ENCODE results near the gene ZEB2. TPM values are rescaled to one million over a fixed set of nuclear protein-coding genes. Genes with fewer than 3 reads are reported as not detected.

The ZEB2 gene
- total and polyA plus RNA-seq, 4 donors: 7.6 to 39.6 (median 22.2) TPM

DNA sequence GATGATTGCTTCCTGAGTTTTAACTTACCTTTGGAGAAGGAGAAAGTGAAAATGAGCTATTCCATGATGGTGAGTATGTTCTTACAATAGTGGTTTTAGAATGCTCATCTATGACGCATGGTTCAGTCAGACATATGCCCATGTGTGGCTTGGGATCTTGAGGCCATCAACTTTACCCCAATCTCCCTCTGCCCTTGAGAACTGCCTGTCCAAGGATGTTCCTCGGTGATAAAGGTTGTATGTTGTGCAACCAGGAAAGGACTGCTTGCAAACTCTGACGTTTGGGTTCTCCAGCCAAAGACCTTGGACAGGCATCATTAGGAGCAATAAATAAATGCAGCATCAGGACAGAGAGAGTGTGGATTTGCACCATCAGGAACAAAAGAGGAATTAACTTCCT, 165.0 kb downstream of the ZEB2 start:
- Histone ChIP-seq H3K36me3 (ENCODE audit: control insufficient read depth in 4 of 4, insufficient read depth in 3 of 4, low read depth in 1 of 4, low read length in 3 of 4) (no peaks in the 10 kb centered on the region), H3K4me1 (ENCODE audit: control insufficient read depth in 4 of 4, insufficient read depth in 4 of 4, low read length in 3 of 4) (peaks cover 0 to 4% (median 2%) of the 10 kb centered on the region in 4 donors), H3K9me3 (ENCODE audit: control insufficient read depth in 4 of 4, low read length in 3 of 4) (no peaks in the 10 kb centered on the region), H3K4me3 (ENCODE audit: low read depth in 1 of 3, low read length in 3 of 3) (no peak overlapping the region), H3K9ac (ENCODE audit: low read depth in 1 of 2, low read length in 2 of 2) (no peak overlapping the region), H3K27me3 (ENCODE audit: control insufficient read depth in 4 of 4, insufficient read depth in 4 of 4, low read length in 3 of 4) (no peaks in the 10 kb centered on the region), H3K27ac (ENCODE audit: low read depth in 1 of 2, low read length in 2 of 2) (no peak overlapping the region)
- no peak for DNase-seq (ENCODE audit: low spot score)
- WGBS: 46% methylated on average over 3 of the region's 3 CpGs
- TF ChIP-seq RXRA (IDR thresholded peaks at IDR 0.05) (peak in 1 of 2 donors; percentile 14), HNF4A (conservative IDR thresholded peaks at IDR 0.05) (no peak)

GRCh38 chr2:144351687-144352086, 168.2 kb downstream of the ZEB2 start:
- Histone ChIP-seq H3K4me3 (ENCODE audit: low read depth in 1 of 3, low read length in 3 of 3) (no peak overlapping the region), H3K27me3 (ENCODE audit: control insufficient read depth in 4 of 4, insufficient read depth in 4 of 4, low read length in 3 of 4) (no peaks in the 10 kb centered on the region), H3K9me3 (ENCODE audit: control insufficient read depth in 4 of 4, low read length in 3 of 4) (no peaks in the 10 kb centered on the region), H3K36me3 (ENCODE audit: control insufficient read depth in 4 of 4, insufficient read depth in 3 of 4, low read depth in 1 of 4, low read length in 3 of 4) (no peaks in the 10 kb centered on the region), H3K27ac (ENCODE audit: low read depth in 1 of 2, low read length in 2 of 2) (no peak overlapping the region), H3K4me1 (ENCODE audit: control insufficient read depth in 4 of 4, insufficient read depth in 4 of 4, low read length in 3 of 4) (peaks cover 0 to 4% (median 2%) of the 10 kb centered on the region in 4 donors), H3K9ac (ENCODE audit: low read depth in 1 of 2, low read length in 2 of 2) (no peak overlapping the region)
- 93% methylated on average over 5 of the region's 5 CpGs for WGBS
- no peak for DNase-seq (ENCODE audit: low spot score)
- no peak for TF ChIP-seq HNF4A (conservative IDR thresholded peaks at IDR 0.05)
- TF ChIP-seq FOXA2 (IDR thresholded peaks at IDR 0.05): no peak
- no peak for TF ChIP-seq HNF4G (IDR thresholded peaks at IDR 0.05)
- TF ChIP-seq EGR1 (IDR thresholded peaks at IDR 0.05; ENCODE audit: low read depth in 2 of 2): no peak
- TF ChIP-seq RAD21 (IDR thresholded peaks at IDR 0.05): no peak
- TF ChIP-seq, protein P1, sequence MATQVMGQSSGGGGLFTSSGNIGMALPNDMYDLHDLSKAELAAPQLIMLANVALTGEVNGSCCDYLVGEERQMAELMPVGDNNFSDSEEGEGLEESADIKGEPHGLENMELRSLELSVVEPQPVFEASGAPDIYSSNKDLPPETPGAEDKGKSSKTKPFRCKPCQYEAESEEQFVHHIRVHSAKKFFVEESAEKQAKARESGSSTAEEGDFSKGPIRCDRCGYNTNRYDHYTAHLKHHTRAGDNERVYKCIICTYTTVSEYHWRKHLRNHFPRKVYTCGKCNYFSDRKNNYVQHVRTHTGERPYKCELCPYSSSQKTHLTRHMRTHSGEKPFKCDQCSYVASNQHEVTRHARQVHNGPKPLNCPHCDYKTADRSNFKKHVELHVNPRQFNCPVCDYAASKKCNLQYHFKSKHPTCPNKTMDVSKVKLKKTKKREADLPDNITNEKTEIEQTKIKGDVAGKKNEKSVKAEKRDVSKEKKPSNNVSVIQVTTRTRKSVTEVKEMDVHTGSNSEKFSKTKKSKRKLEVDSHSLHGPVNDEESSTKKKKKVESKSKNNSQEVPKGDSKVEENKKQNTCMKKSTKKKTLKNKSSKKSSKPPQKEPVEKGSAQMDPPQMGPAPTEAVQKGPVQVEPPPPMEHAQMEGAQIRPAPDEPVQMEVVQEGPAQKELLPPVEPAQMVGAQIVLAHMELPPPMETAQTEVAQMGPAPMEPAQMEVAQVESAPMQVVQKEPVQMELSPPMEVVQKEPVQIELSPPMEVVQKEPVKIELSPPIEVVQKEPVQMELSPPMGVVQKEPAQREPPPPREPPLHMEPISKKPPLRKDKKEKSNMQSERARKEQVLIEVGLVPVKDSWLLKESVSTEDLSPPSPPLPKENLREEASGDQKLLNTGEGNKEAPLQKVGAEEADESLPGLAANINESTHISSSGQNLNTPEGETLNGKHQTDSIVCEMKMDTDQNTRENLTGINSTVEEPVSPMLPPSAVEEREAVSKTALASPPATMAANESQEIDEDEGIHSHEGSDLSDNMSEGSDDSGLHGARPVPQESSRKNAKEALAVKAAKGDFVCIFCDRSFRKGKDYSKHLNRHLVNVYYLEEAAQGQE (IDR thresholded peaks at IDR 0.05): no peak
- no peak for TF ChIP-seq TAF1 (conservative IDR thresholded peaks at IDR 0.05)
- TF ChIP-seq, protein P2, sequence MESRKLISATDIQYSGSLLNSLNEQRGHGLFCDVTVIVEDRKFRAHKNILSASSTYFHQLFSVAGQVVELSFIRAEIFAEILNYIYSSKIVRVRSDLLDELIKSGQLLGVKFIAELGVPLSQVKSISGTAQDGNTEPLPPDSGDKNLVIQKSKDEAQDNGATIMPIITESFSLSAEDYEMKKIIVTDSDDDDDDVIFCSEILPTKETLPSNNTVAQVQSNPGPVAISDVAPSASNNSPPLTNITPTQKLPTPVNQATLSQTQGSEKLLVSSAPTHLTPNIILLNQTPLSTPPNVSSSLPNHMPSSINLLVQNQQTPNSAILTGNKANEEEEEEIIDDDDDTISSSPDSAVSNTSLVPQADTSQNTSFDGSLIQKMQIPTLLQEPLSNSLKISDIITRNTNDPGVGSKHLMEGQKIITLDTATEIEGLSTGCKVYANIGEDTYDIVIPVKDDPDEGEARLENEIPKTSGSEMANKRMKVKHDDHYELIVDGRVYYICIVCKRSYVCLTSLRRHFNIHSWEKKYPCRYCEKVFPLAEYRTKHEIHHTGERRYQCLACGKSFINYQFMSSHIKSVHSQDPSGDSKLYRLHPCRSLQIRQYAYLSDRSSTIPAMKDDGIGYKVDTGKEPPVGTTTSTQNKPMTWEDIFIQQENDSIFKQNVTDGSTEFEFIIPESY (IDR thresholded peaks at IDR 0.05): no peak
- no peak for TF ChIP-seq JUND (IDR thresholded peaks at IDR 0.05)
- TF ChIP-seq, protein P3, sequence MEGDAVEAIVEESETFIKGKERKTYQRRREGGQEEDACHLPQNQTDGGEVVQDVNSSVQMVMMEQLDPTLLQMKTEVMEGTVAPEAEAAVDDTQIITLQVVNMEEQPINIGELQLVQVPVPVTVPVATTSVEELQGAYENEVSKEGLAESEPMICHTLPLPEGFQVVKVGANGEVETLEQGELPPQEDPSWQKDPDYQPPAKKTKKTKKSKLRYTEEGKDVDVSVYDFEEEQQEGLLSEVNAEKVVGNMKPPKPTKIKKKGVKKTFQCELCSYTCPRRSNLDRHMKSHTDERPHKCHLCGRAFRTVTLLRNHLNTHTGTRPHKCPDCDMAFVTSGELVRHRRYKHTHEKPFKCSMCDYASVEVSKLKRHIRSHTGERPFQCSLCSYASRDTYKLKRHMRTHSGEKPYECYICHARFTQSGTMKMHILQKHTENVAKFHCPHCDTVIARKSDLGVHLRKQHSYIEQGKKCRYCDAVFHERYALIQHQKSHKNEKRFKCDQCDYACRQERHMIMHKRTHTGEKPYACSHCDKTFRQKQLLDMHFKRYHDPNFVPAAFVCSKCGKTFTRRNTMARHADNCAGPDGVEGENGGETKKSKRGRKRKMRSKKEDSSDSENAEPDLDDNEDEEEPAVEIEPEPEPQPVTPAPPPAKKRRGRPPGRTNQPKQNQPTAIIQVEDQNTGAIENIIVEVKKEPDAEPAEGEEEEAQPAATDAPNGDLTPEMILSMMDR (IDR thresholded peaks at IDR 0.05; ENCODE audit: low read depth, low read length, missing input control): no peak
- no peak for TF ChIP-seq FOXA1 (IDR thresholded peaks at IDR 0.05)
- TF ChIP-seq ATF3 (IDR thresholded peaks at IDR 0.05): no peak
- no peak for TF ChIP-seq YY1 (IDR thresholded peaks at IDR 0.05)
- TF ChIP-seq, protein P4, sequence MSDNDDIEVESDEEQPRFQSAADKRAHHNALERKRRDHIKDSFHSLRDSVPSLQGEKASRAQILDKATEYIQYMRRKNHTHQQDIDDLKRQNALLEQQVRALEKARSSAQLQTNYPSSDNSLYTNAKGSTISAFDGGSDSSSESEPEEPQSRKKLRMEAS (IDR thresholded peaks at IDR 0.05): no peak
- TF ChIP-seq NR2F2 (IDR thresholded peaks at IDR 0.05): no peak
- TF ChIP-seq GABPA (IDR thresholded peaks at IDR 0.05 in 1 of 2, conservative IDR thresholded peaks at IDR 0.05 in 1 of 2): no peak
- no peak for TF ChIP-seq RXRA (IDR thresholded peaks at IDR 0.05)
- TF ChIP-seq SP1 (IDR thresholded peaks at IDR 0.05): no peak
